A673 (cell line): ENCODE results near the gene TEX30. TPM values are rescaled to one million over a fixed set of nuclear protein-coding genes. Genes with fewer than 3 reads are reported as not detected.

ENCODE experiments used
- BruUV-seq: library from RNA; stranded (reverse); fragments of 400-500 nt; replicated peaks from 2 replicates; lab custom pipeline; 2021; lab: Mats Ljungman, UMichigan
- CTCF ChIA-PET: fragments of 300-600 bp; sonication (Branson Sonifier 250); formaldehyde crosslinking; loops from one replicate; lab custom pipeline; 2022; ENCODE audit warnings: antibody characterized with exemption; lab: Charles Lee
- POLR2A ChIA-PET: fragments of 300-600 bp; sonication (Branson Sonifier 250); formaldehyde crosslinking; loops from one replicate; lab custom pipeline; 2022; ENCODE audit warnings: antibody characterized with exemption; ENCODE audit not compliant: low non-redundant PET; lab: Charles Lee
- DNase-seq: peaks from one replicate; pipeline ENCODE4 v3.0.0-alpha.2; 2015; ENCODE audit warnings: low spot score
- H3K27ac ChIP-seq: fragments of 200-600 bp; sonication (generic); 2 replicates; pipeline ENCODE4 v1.5.1; 2016; ENCODE audit warnings: mixed run types, low read depth, mild to moderate bottlenecking, mixed read lengths, antibody characterized with exemption, low read length; ENCODE audit not compliant: poor library complexity, severe bottlenecking
- H3K27me3 ChIP-seq: fragments of 200-600 bp; sonication (generic); replicated peaks from 2 replicates; pipeline ENCODE4 v1.6.1; 2017; ENCODE audit warnings: mixed run types, low read depth, mild to moderate bottlenecking, mixed read lengths, antibody characterized with exemption, low read length; ENCODE audit not compliant: insufficient read depth, poor library complexity
- H3K36me3 ChIP-seq: fragments of 200-600 bp; sonication (generic); 2 replicates; pipeline ENCODE4 v1.6.1; 2016; ENCODE audit warnings: mixed run types, mild to moderate bottlenecking, mixed read lengths, antibody characterized with exemption, low read length; ENCODE audit not compliant: insufficient read depth, poor library complexity, severe bottlenecking
- H3K4me1 ChIP-seq: fragments of 200-600 bp; sonication (generic); 2 replicates; pipeline ENCODE4 v1.6.1; 2017; ENCODE audit warnings: mixed run types, mild to moderate bottlenecking, mixed read lengths, antibody characterized with exemption, low read length; ENCODE audit not compliant: insufficient read depth, poor library complexity, severe bottlenecking
- H3K4me3 ChIP-seq: fragments of 200-600 bp; sonication (generic); 2 replicates; pipeline ENCODE4 v1.5.1; 2016; ENCODE audit warnings: low read depth, mixed run types, mild to moderate bottlenecking, mixed read lengths, low read length; ENCODE audit not compliant: poor library complexity, severe bottlenecking
- H3K9me3 ChIP-seq: fragments of 200-600 bp; sonication (generic); 2 replicates; pipeline ENCODE4 v1.6.1; 2016; ENCODE audit warnings: mixed run types, low read depth, mild to moderate bottlenecking, mixed read lengths, antibody characterized with exemption, low read length; ENCODE audit not compliant: poor library complexity, severe bottlenecking
- EZH2 ChIP-seq: fragments of 200-600 bp; sonication (generic); IDR thresholded peaks from 2 replicates; pipeline ENCODE4 v1.6.1; 2017; ENCODE audit warnings: borderline replicate concordance, low read depth, mild to moderate bottlenecking, mixed read lengths, antibody characterized with exemption, low read length; ENCODE audit not compliant: poor library complexity, severe bottlenecking
- intact Hi-C: fragments of 100-400 bp; cut with micrococcal nuclease; formaldehyde crosslinking; loops from one replicate; pipeline ENCODE4 v1.10.0; 2022; ENCODE audit not compliant: unreplicated experiment
- total RNA-seq: library from RNA; stranded (reverse); gene quantifications from 2 replicates; pipeline ENCODE4 v1.2.3, GENCODE V29; 2021
- TF ChIP-seq, protein P1 (sequence below): fragments of 300-800, 200-600 bp; sonication (generic); conservative IDR thresholded peaks from 2 replicates; pipeline ENCODE4 v1.5.1; 2017; ENCODE audit warnings: low read depth, mild to moderate bottlenecking, antibody characterized with exemption, low read length, moderate library complexity, mixed read lengths

Gene TEX30
- total RNA-seq, 1 experiment from 2014 or later = 44.1 TPM

DNA sequence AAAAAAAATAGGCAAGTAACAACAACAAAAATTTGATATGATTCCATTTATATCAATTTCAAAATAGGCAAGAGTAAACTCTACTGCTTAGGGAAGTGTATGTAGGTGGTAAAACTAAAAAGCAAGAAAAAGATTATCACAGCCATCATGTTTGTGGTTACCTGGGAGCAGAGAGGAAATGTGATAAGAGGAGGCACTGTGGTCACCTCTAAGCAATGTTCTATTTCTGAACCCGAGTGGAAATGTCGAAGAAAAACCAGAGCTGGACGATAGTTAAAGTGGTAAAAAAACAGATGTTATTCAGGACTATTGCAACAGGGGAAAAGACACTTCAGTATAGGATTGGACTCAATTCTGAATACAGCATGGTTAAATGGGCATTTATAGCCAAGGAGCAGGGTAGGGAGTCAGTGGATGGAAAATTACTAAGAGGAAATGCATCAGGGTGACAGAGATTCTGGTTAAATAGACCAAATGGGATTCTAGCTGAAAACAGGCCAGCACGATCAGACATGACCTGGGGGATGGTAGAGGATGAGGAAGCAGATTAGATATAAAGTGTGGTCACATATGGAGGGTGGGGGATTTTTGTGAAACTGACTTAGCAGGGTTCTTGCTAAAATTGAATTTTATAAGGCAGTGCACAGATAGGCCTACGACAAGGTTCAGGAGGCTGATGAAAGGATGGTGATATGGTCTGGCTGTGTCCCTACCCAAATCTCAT, 6.0 kb upstream of the TEX30 start:
- Histone ChIP-seq H3K36me3 (no peaks in the 10 kb centered on the region), H3K4me3 (no peak overlapping the region), H3K9me3 (no peaks in the 10 kb centered on the region), H3K4me1 (no peaks in the 10 kb centered on the region), H3K27ac (no peak overlapping the region), H3K27me3 (no peaks in the 10 kb centered on the region)
- POLR2A ChIA-PET = no interaction called here
- TF ChIP-seq, protein P1, sequence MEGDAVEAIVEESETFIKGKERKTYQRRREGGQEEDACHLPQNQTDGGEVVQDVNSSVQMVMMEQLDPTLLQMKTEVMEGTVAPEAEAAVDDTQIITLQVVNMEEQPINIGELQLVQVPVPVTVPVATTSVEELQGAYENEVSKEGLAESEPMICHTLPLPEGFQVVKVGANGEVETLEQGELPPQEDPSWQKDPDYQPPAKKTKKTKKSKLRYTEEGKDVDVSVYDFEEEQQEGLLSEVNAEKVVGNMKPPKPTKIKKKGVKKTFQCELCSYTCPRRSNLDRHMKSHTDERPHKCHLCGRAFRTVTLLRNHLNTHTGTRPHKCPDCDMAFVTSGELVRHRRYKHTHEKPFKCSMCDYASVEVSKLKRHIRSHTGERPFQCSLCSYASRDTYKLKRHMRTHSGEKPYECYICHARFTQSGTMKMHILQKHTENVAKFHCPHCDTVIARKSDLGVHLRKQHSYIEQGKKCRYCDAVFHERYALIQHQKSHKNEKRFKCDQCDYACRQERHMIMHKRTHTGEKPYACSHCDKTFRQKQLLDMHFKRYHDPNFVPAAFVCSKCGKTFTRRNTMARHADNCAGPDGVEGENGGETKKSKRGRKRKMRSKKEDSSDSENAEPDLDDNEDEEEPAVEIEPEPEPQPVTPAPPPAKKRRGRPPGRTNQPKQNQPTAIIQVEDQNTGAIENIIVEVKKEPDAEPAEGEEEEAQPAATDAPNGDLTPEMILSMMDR = no peak
- no peak for TF ChIP-seq EZH2
- intact Hi-C loops = no loop called here
- CTCF ChIA-PET = no interaction called here
- no peak for DNase-seq
- BruUV-seq = no TSS peak

DNA sequence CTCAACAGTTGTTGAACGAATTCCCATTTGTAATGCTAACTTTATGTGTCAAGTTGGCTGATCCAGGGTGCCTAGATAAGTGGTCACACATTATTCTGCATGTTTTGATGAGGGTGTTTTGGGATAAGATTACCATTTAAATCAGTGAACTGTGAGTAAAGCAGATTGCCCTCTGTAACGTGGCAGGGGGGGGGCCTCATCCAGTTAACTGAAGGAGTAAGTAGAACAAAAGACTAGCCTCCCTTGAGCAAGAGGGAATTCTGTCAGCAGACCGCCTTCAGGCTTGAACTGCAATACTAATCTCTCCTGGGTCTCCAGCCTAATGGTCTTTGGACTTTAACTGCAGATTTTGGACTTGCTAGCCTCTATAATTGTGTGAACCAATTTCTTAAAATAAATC, 4.2 kb upstream of the TEX30 start:
- H3K4me1 ChIP-seq = peaks cover under 1% of the 10 kb centered on the region
- no peaks in the 10 kb centered on the region for H3K36me3 ChIP-seq
- BruUV-seq = no TSS peak
- DNase-seq = no peak
- TF ChIP-seq EZH2 = no peak
- TF ChIP-seq, protein P1 = no peak
- H3K9me3 ChIP-seq = no peaks in the 10 kb centered on the region
- intact Hi-C loops = no loop called here
- no peak overlapping the region for H3K27ac ChIP-seq
- H3K4me3 ChIP-seq = no peak overlapping the region
- POLR2A ChIA-PET = no interaction called here
- no peaks in the 10 kb centered on the region for H3K27me3 ChIP-seq
- CTCF ChIA-PET = no interaction called here

GRCh38 chr13:102776271-102776670, 2.7 kb upstream of the TEX30 start:
- H3K4me1 ChIP-seq = peaks cover 11% of the 10 kb centered on the region
- ChIA-PET POLR2A (no interaction called here), CTCF (no interaction called here)
- no peaks in the 10 kb centered on the region for H3K27me3 ChIP-seq
- intact Hi-C loops = no loop called here
- H3K9me3 ChIP-seq = no peaks in the 10 kb centered on the region
- no peak for DNase-seq
- no peak overlapping the region for H3K27ac ChIP-seq
- H3K36me3 ChIP-seq = no peaks in the 10 kb centered on the region
- no TSS peak for BruUV-seq
- H3K4me3 ChIP-seq = no peak overlapping the region
- no peak for TF ChIP-seq EZH2
- TF ChIP-seq, protein P1 = no peak
